ENCODE results near the gene HTR1D. TPM values are rescaled to one million over a fixed set of nuclear protein-coding genes. Genes with fewer than 3 reads are reported as not detected.
"Not testable (repeated sequence)": the region's sequence is repeated elsewhere in the genome, so short reads cannot be mapped to it uniquely, and the experiment has no call there.

The HTR1D gene
- 0.58 TPM in 1 of 2 replicates, not detected in the other for total RNA-seq

GRCh38 chr1:23217421-23218115 is at the start of gene HTR1D:
HTR1D (minus strand) TSS chr1:23217502; CDS start chr1:23194219, 23,283 bp downstream.
- no peak for TF ChIP-seq CTCF (conservative IDR thresholded peaks at IDR 0.05; ENCODE audit: low read depth, low read length)
- no peak for DNase-seq (ENCODE audit: low read depth)
- H3K4me3 ChIP-seq (ENCODE audit: low read depth, low read length) = peak within 1 kb of the TSS; percentile 34

- H3K4me3 ChIP-seq (ENCODE audit: low read depth, low read length) = no peak overlapping the region
- no peak for DNase-seq (ENCODE audit: low read depth)
- TF ChIP-seq CTCF (conservative IDR thresholded peaks at IDR 0.05; ENCODE audit: low read depth, low read length) = no peak
These were observed 46.1 kb upstream of the HTR1D start for GRCh38 chr1:23263380-23263887.

- DNase-seq (ENCODE audit: low read depth); H3K4me3 ChIP-seq (ENCODE audit: low read depth, low read length): not testable (repeated sequence)
These were observed 40.8 kb upstream of the HTR1D start for GRCh38 chr1:23258082-23258481.

- not testable (repeated sequence) for H3K4me3 ChIP-seq (ENCODE audit: low read depth, low read length); DNase-seq (ENCODE audit: low read depth)
These were observed 40.1 kb upstream of the HTR1D start for GRCh38 chr1:23257371-23257770.

- DNase-seq (ENCODE audit: low read depth) = no peak
- TF ChIP-seq CTCF (conservative IDR thresholded peaks at IDR 0.05; ENCODE audit: low read depth, low read length) = no peak
- no peak overlapping the region for H3K4me3 ChIP-seq (ENCODE audit: low read depth, low read length)
These were observed 37.3 kb upstream of the HTR1D start for GRCh38 chr1:23254584-23254983.

- no peak for TF ChIP-seq CTCF (conservative IDR thresholded peaks at IDR 0.05; ENCODE audit: low read depth, low read length)
- no peak overlapping the region for H3K4me3 ChIP-seq (ENCODE audit: low read depth, low read length)
- DNase-seq (ENCODE audit: low read depth) = no peak
These were observed 34.5 kb upstream of the HTR1D start for GRCh38 chr1:23251812-23252211.

GRCh38 chr1:23249787-23250454 is 32.6 kb upstream of the HTR1D start:
- H3K4me3 ChIP-seq (ENCODE audit: low read depth, low read length) = no peak overlapping the region
- TF ChIP-seq CTCF (conservative IDR thresholded peaks at IDR 0.05; ENCODE audit: low read depth, low read length) = no peak
- DNase-seq (ENCODE audit: low read depth) = no peak

- DNase-seq (ENCODE audit: low read depth) = no peak
- no peak for TF ChIP-seq CTCF (conservative IDR thresholded peaks at IDR 0.05; ENCODE audit: low read depth, low read length)
- no peak overlapping the region for H3K4me3 ChIP-seq (ENCODE audit: low read depth, low read length)
These were observed 30.0 kb upstream of the HTR1D start for GRCh38 chr1:23247276-23247675.

Data from epithelial cell of proximal tubule (primary cell).